Panc1 (cell line): Measurements from ENCODE around the gene RIT2. TPM values are rescaled to one million over a fixed set of nuclear protein-coding genes. Genes with fewer than 3 reads are reported as not detected.

ENCODE experiments used
- ATAC-seq: fragments of 200-7000 bp; cut with Tn5 transposase; 2 replicates; pipeline ENCODE4 v1.9.1; 2020; ENCODE audit warnings: mild to moderate bottlenecking, moderate library complexity
- BruUV-seq: library from RNA; stranded (reverse); fragments of 400-500 nt; replicated peaks from 2 replicates; lab custom pipeline; 2021; lab: Mats Ljungman, UMichigan
- CTCF ChIA-PET: fragments of 300-600 bp; sonication (Branson Sonifier 250); formaldehyde crosslinking; loops from one replicate; lab custom pipeline; 2022; ENCODE audit warnings: antibody characterized with exemption; lab: Charles Lee
- POLR2A ChIA-PET: fragments of 300-600 bp; sonication (Branson Sonifier 250); formaldehyde crosslinking; loops from one replicate; lab custom pipeline; 2022; ENCODE audit warnings: antibody characterized with exemption; lab: Charles Lee
- DNase-seq: peaks from one replicate; pipeline ENCODE4 v3.0.0-alpha.2; 2010; ENCODE audit warnings: low read depth, low spot score
- H3K27ac ChIP-seq: 2 replicates; pipeline ENCODE4 v1.5.1; 2011; ENCODE audit warnings: mild to moderate bottlenecking, low read length, inconsistent platforms
- H3K27me3 ChIP-seq: fragments of 200-500 bp; sonication (Bioruptor generic); 2 replicates; pipeline ENCODE4 v1.6.0; 2014; ENCODE audit warnings: low read length, inconsistent platforms; ENCODE audit not compliant: control insufficient read depth, insufficient read depth
- H3K36me3 ChIP-seq: fragments of 200-500 bp; sonication (Bioruptor generic); 2 replicates; pipeline ENCODE4 v1.5.1; 2014; ENCODE audit warnings: inconsistent platforms, mild to moderate bottlenecking, low read length, moderate library complexity; ENCODE audit not compliant: control insufficient read depth, insufficient read depth
- H3K4me1 ChIP-seq: 2 replicates; pipeline ENCODE4 v1.5.1; 2011; ENCODE audit warnings: inconsistent platforms, mild to moderate bottlenecking, low read length, moderate library complexity; ENCODE audit not compliant: control insufficient read depth, insufficient read depth
- H3K4me3 ChIP-seq, 2 experiments: 2 replicates each; pipeline ENCODE4 v1.5.1; 2011 to 2012; ENCODE audit warnings: low read depth in 2 of 2, low read length in 2 of 2, mild to moderate bottlenecking in 2 of 2, inconsistent platforms in 1 of 2, moderate library complexity in 1 of 2
- H3K9me3 ChIP-seq: fragments of 200-500 bp; sonication (Bioruptor generic); 2 replicates; pipeline ENCODE4 v1.5.1; 2014; ENCODE audit warnings: low read depth, mild to moderate bottlenecking, inconsistent platforms, low read length, moderate library complexity; ENCODE audit not compliant: control insufficient read depth, insufficient read depth
- POLR2AphosphoS5 ChIP-seq: IDR thresholded peaks from 2 replicates; pipeline ENCODE4 v1.6.1; 2012; ENCODE audit warnings: mild to moderate bottlenecking, low read depth, low read length, moderate library complexity
- SIN3A ChIP-seq: IDR thresholded peaks from 2 replicates; pipeline ENCODE4 v1.6.1; 2012; ENCODE audit warnings: low read depth, mild to moderate bottlenecking, low read length, moderate library complexity, borderline replicate concordance; ENCODE audit not compliant: insufficient read depth
- TCF7L2 ChIP-seq: IDR thresholded peaks from 2 replicates; pipeline ENCODE4 v1.6.1; 2011; ENCODE audit warnings: mild to moderate bottlenecking, low read depth, low read length, inconsistent platforms
- in situ Hi-C: cut with HindIII; loops from 2 replicates; pipeline ENCODE4 v1.10.0; 2016; ENCODE audit warnings: low sequenced_read_pairs, low pct_unique_long_range_greater_than_20kb
- intact Hi-C: fragments of 100-400 bp; cut with micrococcal nuclease; formaldehyde crosslinking; loops from one replicate; pipeline ENCODE4 v1.10.0; 2022; ENCODE audit not compliant: unreplicated experiment
- total RNA-seq: library from RNA; stranded (reverse); gene quantifications from one replicate; pipeline ENCODE4 v1.2.1, GENCODE V29; 2021; ENCODE audit not compliant: unreplicated experiment
- TF ChIP-seq, protein P1 (sequence below): fragments of 450-650 bp; IDR thresholded peaks from 2 replicates; pipeline ENCODE4 v1.5.1; 2017; ENCODE audit warnings: mild to moderate bottlenecking
- TF ChIP-seq, protein P2 (sequence below), 2 experiments: IDR thresholded peaks; 2 replicates each; pipeline ENCODE4 v1.6.1; 2011 to 2012; ENCODE audit warnings: low read depth in 2 of 2, control low read depth in 1 of 2, low read length in 1 of 2, mild to moderate bottlenecking in 1 of 2, moderate library complexity in 1 of 2; ENCODE audit not compliant: insufficient read depth in 1 of 2

RIT2 gene
- total RNA-seq, 1 experiment from 2014 or later = not detected

DNA sequence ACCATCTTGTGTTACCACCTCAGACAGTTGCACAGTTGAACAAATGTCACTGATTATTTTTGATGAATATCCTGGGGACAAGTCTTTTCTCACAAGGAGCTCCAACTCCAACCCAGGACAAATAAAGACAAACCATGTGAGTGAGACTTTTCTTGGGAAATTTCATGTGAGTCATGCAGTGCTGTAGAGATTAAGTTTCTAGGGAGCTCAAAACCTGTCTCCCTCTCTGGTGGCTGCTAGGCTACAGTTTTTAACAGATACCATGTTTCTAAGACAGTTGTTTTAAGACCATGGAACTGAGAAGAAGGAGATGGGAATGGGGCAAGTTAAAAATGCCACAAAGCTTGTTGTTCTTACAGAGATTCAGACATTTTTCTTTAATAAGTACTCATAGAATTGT, 255.5 kb downstream of the RIT2 start:
- DNase-seq = no peak
- no peaks in the 10 kb centered on the region for H3K9me3 ChIP-seq
- ChIA-PET CTCF (no interaction called here), POLR2A (interaction anchor here (0.7 kb wide), 1 partner anchor 1019 kb away, joined by 3 read pairs; no protein-coding TSS in a partner anchor)
- ATAC-seq = no peak
- no peaks in the 10 kb centered on the region for H3K4me1 ChIP-seq
- intact Hi-C loops (no loop called here), in situ Hi-C loops (no loop called here)
- H3K36me3 ChIP-seq = no peaks in the 10 kb centered on the region
- no peaks in the 10 kb centered on the region for H3K27me3 ChIP-seq
- H3K27ac ChIP-seq = no peak overlapping the region
- no TSS peak for BruUV-seq
- no peak overlapping the region for H3K4me3 ChIP-seq
- TF ChIP-seq SIN3A = no peak
- TF ChIP-seq TCF7L2 = no peak
- TF ChIP-seq, protein P1, sequence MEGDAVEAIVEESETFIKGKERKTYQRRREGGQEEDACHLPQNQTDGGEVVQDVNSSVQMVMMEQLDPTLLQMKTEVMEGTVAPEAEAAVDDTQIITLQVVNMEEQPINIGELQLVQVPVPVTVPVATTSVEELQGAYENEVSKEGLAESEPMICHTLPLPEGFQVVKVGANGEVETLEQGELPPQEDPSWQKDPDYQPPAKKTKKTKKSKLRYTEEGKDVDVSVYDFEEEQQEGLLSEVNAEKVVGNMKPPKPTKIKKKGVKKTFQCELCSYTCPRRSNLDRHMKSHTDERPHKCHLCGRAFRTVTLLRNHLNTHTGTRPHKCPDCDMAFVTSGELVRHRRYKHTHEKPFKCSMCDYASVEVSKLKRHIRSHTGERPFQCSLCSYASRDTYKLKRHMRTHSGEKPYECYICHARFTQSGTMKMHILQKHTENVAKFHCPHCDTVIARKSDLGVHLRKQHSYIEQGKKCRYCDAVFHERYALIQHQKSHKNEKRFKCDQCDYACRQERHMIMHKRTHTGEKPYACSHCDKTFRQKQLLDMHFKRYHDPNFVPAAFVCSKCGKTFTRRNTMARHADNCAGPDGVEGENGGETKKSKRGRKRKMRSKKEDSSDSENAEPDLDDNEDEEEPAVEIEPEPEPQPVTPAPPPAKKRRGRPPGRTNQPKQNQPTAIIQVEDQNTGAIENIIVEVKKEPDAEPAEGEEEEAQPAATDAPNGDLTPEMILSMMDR = no peak
- TF ChIP-seq, protein P2, sequence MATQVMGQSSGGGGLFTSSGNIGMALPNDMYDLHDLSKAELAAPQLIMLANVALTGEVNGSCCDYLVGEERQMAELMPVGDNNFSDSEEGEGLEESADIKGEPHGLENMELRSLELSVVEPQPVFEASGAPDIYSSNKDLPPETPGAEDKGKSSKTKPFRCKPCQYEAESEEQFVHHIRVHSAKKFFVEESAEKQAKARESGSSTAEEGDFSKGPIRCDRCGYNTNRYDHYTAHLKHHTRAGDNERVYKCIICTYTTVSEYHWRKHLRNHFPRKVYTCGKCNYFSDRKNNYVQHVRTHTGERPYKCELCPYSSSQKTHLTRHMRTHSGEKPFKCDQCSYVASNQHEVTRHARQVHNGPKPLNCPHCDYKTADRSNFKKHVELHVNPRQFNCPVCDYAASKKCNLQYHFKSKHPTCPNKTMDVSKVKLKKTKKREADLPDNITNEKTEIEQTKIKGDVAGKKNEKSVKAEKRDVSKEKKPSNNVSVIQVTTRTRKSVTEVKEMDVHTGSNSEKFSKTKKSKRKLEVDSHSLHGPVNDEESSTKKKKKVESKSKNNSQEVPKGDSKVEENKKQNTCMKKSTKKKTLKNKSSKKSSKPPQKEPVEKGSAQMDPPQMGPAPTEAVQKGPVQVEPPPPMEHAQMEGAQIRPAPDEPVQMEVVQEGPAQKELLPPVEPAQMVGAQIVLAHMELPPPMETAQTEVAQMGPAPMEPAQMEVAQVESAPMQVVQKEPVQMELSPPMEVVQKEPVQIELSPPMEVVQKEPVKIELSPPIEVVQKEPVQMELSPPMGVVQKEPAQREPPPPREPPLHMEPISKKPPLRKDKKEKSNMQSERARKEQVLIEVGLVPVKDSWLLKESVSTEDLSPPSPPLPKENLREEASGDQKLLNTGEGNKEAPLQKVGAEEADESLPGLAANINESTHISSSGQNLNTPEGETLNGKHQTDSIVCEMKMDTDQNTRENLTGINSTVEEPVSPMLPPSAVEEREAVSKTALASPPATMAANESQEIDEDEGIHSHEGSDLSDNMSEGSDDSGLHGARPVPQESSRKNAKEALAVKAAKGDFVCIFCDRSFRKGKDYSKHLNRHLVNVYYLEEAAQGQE (IDR thresholded peaks at IDR 0.05; ENCODE audit: insufficient read depth in 1 of 2, low read depth in 2 of 2, low read length in 1 of 2) = no peak
- no peak for TF ChIP-seq POLR2AphosphoS5

DNA sequence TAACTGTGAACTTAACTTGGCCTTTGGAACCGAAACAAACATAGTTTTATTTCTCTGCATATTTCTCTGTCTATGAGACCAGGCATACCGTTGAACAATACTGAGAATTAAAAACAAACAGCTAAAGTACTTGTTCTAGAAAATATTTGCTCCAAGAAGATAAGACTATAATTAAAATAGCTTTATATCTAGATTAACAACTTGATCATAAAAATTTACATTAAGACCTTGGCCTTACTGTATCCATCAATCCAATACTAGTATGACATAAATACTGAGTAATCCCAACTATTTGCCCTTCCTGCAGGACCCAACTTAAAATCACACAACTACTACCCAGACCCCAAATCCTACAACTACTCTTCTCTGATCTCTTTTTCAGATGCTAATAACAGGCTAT, 260.9 kb downstream of the RIT2 start:
- H3K27me3 ChIP-seq = no peaks in the 10 kb centered on the region
- intact Hi-C loops (no loop called here), in situ Hi-C loops (no loop called here)
- H3K4me3 ChIP-seq = no peak overlapping the region
- no peaks in the 10 kb centered on the region for H3K4me1 ChIP-seq
- BruUV-seq = no TSS peak
- H3K27ac ChIP-seq = no peak overlapping the region
- ChIA-PET CTCF (no interaction called here), POLR2A (no interaction called here)
- no peaks in the 10 kb centered on the region for H3K36me3 ChIP-seq
- TF ChIP-seq, protein P2 (IDR thresholded peaks at IDR 0.05; ENCODE audit: insufficient read depth in 1 of 2, low read depth in 2 of 2, low read length in 1 of 2) = no peak
- TF ChIP-seq SIN3A (no peak), POLR2AphosphoS5 (no peak), TCF7L2 (no peak)
- TF ChIP-seq, protein P1 = no peak
- DNase-seq (no peak), ATAC-seq (no peak)
- no peaks in the 10 kb centered on the region for H3K9me3 ChIP-seq
